Measurements from ENCODE around the gene PDAP1.

- TF ChIP-seq CTCF (IDR thresholded peaks at IDR 0.05) (no peak), POLR2A (IDR thresholded peaks at IDR 0.05) (no peak)
These were observed 23.9 kb downstream of the PDAP1 start for GRCh38 chr7:99384523-99384922.

Measured in tibial nerve (tissue), 3 donors.